Activated naive CD8-positive, alpha-beta T cell treated with anti-CD3 and anti-CD28 coated beads, Interleukin-2, amount 50 U/mL, for 16 hours (primary cell): Measurements from ENCODE around the gene BEND6.
"Not testable (repeated sequence)": the region's sequence is repeated elsewhere in the genome, so short reads cannot be mapped to it uniquely, and the experiment has no call there.

Experiments used
- DNase-seq: peaks from one replicate; pipeline ENCODE4 v3.0.0-alpha.2; 2020; ENCODE audit warnings: low read depth, low spot score

The BEND6 gene

GRCh38 chr6:56984361-56984760, 29.5 kb downstream of the BEND6 start:
- no peak for DNase-seq

- no peak for DNase-seq
Observed at GRCh38 chr6:56984884-56985283, 30.0 kb downstream of the BEND6 start.

- no peak for DNase-seq
Observed at GRCh38 chr6:56986611-56987010, 31.7 kb downstream of the BEND6 start.

- DNase-seq: no peak
Observed at GRCh38 chr6:56988145-56988544, 33.2 kb downstream of the BEND6 start.

- no peak for DNase-seq
Observed at GRCh38 chr6:56992036-56992435, 37.1 kb downstream of the BEND6 start.

- DNase-seq: no peak
Observed at GRCh38 chr6:56992703-56993102, 37.8 kb downstream of the BEND6 start.

- no peak for DNase-seq
Observed at GRCh38 chr6:56995347-56995902, 40.5 kb downstream of the BEND6 start.

- no peak for DNase-seq
Observed at GRCh38 chr6:56996401-56996800, 41.5 kb downstream of the BEND6 start.

- DNase-seq: no peak
Observed at GRCh38 chr6:56999049-56999448, 44.1 kb downstream of the BEND6 start.

GRCh38 chr6:56999748-57000147, 44.8 kb downstream of the BEND6 start:
- not testable (repeated sequence) for DNase-seq

GRCh38 chr6:57002197-57002596, 47.3 kb downstream of the BEND6 start:
- no peak for DNase-seq

GRCh38 chr6:57004292-57004691, 49.4 kb downstream of the BEND6 start:
- DNase-seq: no peak

- DNase-seq: no peak
Observed at GRCh38 chr6:57006101-57006500, 51.2 kb downstream of the BEND6 start.

- DNase-seq: not testable (repeated sequence)
Observed at GRCh38 chr6:57008069-57008468, 53.2 kb downstream of the BEND6 start.

- no peak for DNase-seq
Observed at GRCh38 chr6:57013521-57013926, 58.6 kb downstream of the BEND6 start.

GRCh38 chr6:57017069-57017468, 62.2 kb downstream of the BEND6 start:
- DNase-seq: no peak

GRCh38 chr6:57017841-57018240, 62.9 kb downstream of the BEND6 start:
- DNase-seq: no peak

- DNase-seq: no peak
Observed at GRCh38 chr6:57019434-57019833, 64.5 kb downstream of the BEND6 start.

- no peak for DNase-seq
Observed at GRCh38 chr6:57021086-57021720, 66.3 kb downstream of the BEND6 start.

- no peak for DNase-seq
Observed at GRCh38 chr6:57024321-57024720, 69.4 kb downstream of the BEND6 start.

GRCh38 chr6:57024775-57025174, 69.9 kb downstream of the BEND6 start:
- DNase-seq: no peak

GRCh38 chr6:57026001-57026400, 71.1 kb downstream of the BEND6 start:
- DNase-seq: no peak

- no peak for DNase-seq
Observed at GRCh38 chr6:57027301-57027700, 72.4 kb downstream of the BEND6 start.

- DNase-seq: no peak
Observed at GRCh38 chr6:57029213-57029612, 74.3 kb downstream of the BEND6 start.
